Fibroblast of pulmonary artery (primary cell): ENCODE data around the gene TTC39C.

Experiments used
- DNase-seq: peaks from one replicate; pipeline ENCODE4 v3.0.0-alpha.2; 2010; ENCODE audit warnings: low read depth
- H3K4me3 ChIP-seq: replicated peaks from 2 replicates; pipeline ENCODE4 v1.5.1; 2011; ENCODE audit warnings: low read depth, mild to moderate bottlenecking, control low read depth, low read length, moderate library complexity
- CTCF ChIP-seq: IDR thresholded peaks from 2 replicates; pipeline ENCODE4 v1.5.1; 2011; ENCODE audit warnings: mild to moderate bottlenecking, control low read depth, low read length, inconsistent platforms; ENCODE audit errors: missing control alignments

The TTC39C gene

GRCh38 chr18:24000613-24001490, 13.7 kb upstream of the TTC39C start:
- DNase-seq, result no peak
- no peak overlapping the region for H3K4me3 ChIP-seq
- no peak for TF ChIP-seq CTCF

GRCh38 chr18:24002479-24002878, 12.1 kb upstream of the TTC39C start:
- DNase-seq, result no peak
- no peak for TF ChIP-seq CTCF
- no peak overlapping the region for H3K4me3 ChIP-seq

GRCh38 chr18:24003288-24003687, 11.3 kb upstream of the TTC39C start:
- no peak for DNase-seq
- TF ChIP-seq CTCF, result no peak
- H3K4me3 ChIP-seq, result no peak overlapping the region

- no peak overlapping the region for H3K4me3 ChIP-seq
- no peak for DNase-seq
- TF ChIP-seq CTCF, result no peak
These were observed 10.5 kb upstream of the TTC39C start for GRCh38 chr18:24003903-24004640.

GRCh38 chr18:24006712-24007313, 7.7 kb upstream of the TTC39C start:
- H3K4me3 ChIP-seq, result no peak overlapping the region
- no peak for TF ChIP-seq CTCF
- no peak for DNase-seq

- no peak overlapping the region for H3K4me3 ChIP-seq
- no peak for DNase-seq
- no peak for TF ChIP-seq CTCF
These were observed 5.3 kb upstream of the TTC39C start for GRCh38 chr18:24009246-24009645.
